NK-92 (cell line): ENCODE measurements around the gene IQSEC2.

Source experiments
- DNase-seq: peaks from one replicate; lab custom pipeline; 2025; ENCODE audit not compliant: unreplicated experiment; lab: John Stamatoyannopoulos, UW

Gene IQSEC2

GRCh38 chrX:53246231-53246630 lies 35.2 kb downstream of the IQSEC2 start:
- no peak for DNase-seq

- no peak for DNase-seq
Measured at GRCh38 chrX:53244610-53245009, 36.8 kb downstream of the IQSEC2 start.

- DNase-seq, result no peak
Measured at GRCh38 chrX:53242310-53242709, 39.1 kb downstream of the IQSEC2 start.

- no peak for DNase-seq
Measured at GRCh38 chrX:53241558-53241957, 39.8 kb downstream of the IQSEC2 start.

GRCh38 chrX:53239474-53239873 lies 41.9 kb downstream of the IQSEC2 start:
- DNase-seq, result no peak

GRCh38 chrX:53237056-53237455 lies 44.3 kb downstream of the IQSEC2 start:
- DNase-seq, result no peak

- DNase-seq, result no peak
Measured at GRCh38 chrX:53236025-53236679, 45.2 kb downstream of the IQSEC2 start.

- DNase-seq, result no peak
Measured at GRCh38 chrX:53235566-53235965, 45.8 kb downstream of the IQSEC2 start.

- DNase-seq, result no peak
Measured at GRCh38 chrX:53234484-53234883, 46.9 kb downstream of the IQSEC2 start.

- no peak for DNase-seq
Measured at GRCh38 chrX:53233536-53233935, 47.8 kb downstream of the IQSEC2 start.

- DNase-seq, result no peak
Measured at GRCh38 chrX:53230116-53230515, 51.3 kb downstream of the IQSEC2 start.

GRCh38 chrX:53227224-53227765 lies 54.1 kb downstream of the IQSEC2 start:
- no peak for DNase-seq

GRCh38 chrX:53224860-53225797 lies 56.3 kb downstream of the IQSEC2 start, which contains the start of gene KDM5C:
KDM5C (minus strand) TSS chrX:53225207; CDS start chrX:53224889, 318 bp downstream.
- DNase-seq, result peak; percentile 6

GRCh38 chrX:53223955-53224859 lies 57.2 kb downstream of the IQSEC2 start:
- DNase-seq, result no peak

GRCh38 chrX:53223068-53223693 lies 58.2 kb downstream of the IQSEC2 start:
- no peak for DNase-seq
